ENCODE measurements around the gene TMEM245. TPM values are rescaled to one million over a fixed set of nuclear protein-coding genes. Genes with fewer than 3 reads are reported as not detected.

TMEM245 gene
- polyA plus RNA-seq, 2 of the 4 experiments (the other 2 are of a cell fraction): 44.9 to 88.9 TPM

DNA sequence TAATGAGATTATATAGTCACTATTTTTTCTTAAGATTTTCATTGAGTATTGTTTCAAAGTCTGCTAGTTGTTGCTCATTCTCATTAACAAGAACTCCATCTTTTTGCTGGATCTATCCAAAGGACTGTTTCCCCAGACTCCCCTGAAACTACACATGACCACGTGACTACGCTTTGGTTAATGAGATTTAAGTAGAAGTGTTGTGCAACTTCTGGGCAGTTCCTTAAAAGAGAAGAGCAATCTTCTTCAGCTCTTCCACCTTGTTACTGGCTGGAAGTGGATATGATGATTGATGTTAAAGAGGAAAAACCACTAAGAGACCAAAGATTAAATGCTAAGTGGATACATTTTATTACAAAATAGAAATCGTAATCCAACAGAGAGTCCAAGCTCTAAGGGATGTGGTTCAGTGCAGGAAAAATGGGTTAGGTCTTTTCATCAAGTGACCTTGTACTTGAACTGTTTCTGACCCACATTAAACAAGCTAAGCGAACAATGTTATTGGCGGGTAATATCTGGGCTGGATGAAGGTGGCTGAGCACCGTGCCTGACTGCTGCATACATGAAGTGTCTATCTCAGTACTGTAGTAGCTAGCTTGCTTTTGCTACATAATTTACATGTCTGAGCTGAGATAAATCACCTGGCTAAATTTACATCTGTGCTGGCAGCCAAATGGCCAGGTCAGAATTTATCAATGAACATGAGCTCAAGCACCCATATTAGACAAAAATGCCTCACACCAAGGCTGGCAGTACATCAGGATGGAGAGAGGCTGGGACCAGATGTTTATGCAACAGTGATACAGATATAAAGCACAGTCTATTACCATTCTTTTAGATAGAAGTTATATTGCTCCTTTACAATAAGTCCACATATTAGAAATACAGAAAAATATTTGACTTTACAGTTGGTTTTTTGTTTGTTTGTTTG lies 98.9 kb downstream of the TMEM245 start:
- CTCF ChIA-PET: interaction anchor here (0.8 to 1.6 kb wide), 2 partner anchors 14 to 20 kb away, joined by 3 to 4 read pairs; no protein-coding TSS in a partner anchor
- no peak for FAIRE-seq
- POLR2A ChIA-PET: no interaction called here

DNA sequence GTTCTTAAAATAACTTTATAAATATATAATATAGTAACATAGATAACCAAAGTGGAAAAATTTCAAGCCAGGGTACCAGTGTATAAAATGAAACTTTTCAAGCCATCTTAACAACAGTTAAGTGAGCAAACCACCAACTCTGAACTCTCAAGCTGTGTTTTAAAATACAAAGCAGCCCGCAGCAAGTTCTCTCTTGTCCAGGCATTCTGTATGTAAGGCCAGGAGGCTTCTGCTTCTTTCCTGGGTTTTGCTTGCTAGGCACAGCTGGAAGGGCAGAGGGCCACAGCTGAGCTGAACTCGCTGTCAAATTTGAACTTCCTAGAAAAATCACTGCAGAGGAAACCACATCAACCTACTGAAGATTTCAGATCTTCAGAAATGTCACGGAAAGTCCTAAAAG lies 99.6 kb downstream of the TMEM245 start:
- WGBS (ENCODE audit: missing lambda C conversion rate): 90% methylated on average over 3 of the region's 3 CpGs
- Histone ChIP-seq H3K4me1 (peaks cover 27% of the 10 kb centered on the region), H3K27ac (no peak overlapping the region), H3K4me3 (no peak overlapping the region), H3K9me3 (no peaks in the 10 kb centered on the region), H3K4me2 (no peak overlapping the region)
- DNase-seq (ENCODE audit: low read depth in 1 of 2, low spot score in 1 of 2) (no peak), FAIRE-seq (no peak), ATAC-seq (no peak)
- ChIA-PET POLR2A (no interaction called here), CTCF (interaction anchor here (0.8 kb wide), 1 partner anchor 20 kb away, joined by 3 read pairs; no protein-coding TSS in a partner anchor)
- TF ChIP-seq KDM5A (IDR thresholded peaks at IDR 0.05) (no peak), NPAS2 (CRISPR knock-in tag; IDR thresholded peaks at IDR 0.05; ENCODE audit: borderline replicate concordance) (no peak), SREBF2 (IDR thresholded peaks at IDR 0.05) (no peak), RCOR1 (IDR thresholded peaks at IDR 0.05; ENCODE audit: low read depth, low read length) (no peak), ZC3H11A (IDR thresholded peaks at IDR 0.05) (no peak), CHD2 (IDR thresholded peaks at IDR 0.05; ENCODE audit: low read length, partially characterized antibody) (no peak), CHD4 (IDR thresholded peaks at IDR 0.05; ENCODE audit: borderline replicate concordance) (no peak), CBX8 (IDR thresholded peaks at IDR 0.05) (no peak), TFCP2L1 (CRISPR knock-in tag; IDR thresholded peaks at IDR 0.05) (no peak), MYC (IDR thresholded peaks at IDR 0.05; ENCODE audit: borderline replicate concordance, low read length) (no peak), KDM1A (IDR thresholded peaks at IDR 0.05; ENCODE audit: low read depth) (no peak), HDAC2 (IDR thresholded peaks at IDR 0.05) (no peak)
- TF ChIP-seq, protein P1, sequence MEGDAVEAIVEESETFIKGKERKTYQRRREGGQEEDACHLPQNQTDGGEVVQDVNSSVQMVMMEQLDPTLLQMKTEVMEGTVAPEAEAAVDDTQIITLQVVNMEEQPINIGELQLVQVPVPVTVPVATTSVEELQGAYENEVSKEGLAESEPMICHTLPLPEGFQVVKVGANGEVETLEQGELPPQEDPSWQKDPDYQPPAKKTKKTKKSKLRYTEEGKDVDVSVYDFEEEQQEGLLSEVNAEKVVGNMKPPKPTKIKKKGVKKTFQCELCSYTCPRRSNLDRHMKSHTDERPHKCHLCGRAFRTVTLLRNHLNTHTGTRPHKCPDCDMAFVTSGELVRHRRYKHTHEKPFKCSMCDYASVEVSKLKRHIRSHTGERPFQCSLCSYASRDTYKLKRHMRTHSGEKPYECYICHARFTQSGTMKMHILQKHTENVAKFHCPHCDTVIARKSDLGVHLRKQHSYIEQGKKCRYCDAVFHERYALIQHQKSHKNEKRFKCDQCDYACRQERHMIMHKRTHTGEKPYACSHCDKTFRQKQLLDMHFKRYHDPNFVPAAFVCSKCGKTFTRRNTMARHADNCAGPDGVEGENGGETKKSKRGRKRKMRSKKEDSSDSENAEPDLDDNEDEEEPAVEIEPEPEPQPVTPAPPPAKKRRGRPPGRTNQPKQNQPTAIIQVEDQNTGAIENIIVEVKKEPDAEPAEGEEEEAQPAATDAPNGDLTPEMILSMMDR (IDR thresholded peaks at IDR 0.05): no peak
- TF ChIP-seq, protein P2, sequence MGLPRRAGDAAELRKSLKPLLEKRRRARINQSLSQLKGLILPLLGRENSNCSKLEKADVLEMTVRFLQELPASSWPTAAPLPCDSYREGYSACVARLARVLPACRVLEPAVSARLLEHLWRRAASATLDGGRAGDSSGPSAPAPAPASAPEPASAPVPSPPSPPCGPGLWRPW (IDR thresholded peaks at IDR 0.05): no peak
- TF ChIP-seq, protein P3, sequence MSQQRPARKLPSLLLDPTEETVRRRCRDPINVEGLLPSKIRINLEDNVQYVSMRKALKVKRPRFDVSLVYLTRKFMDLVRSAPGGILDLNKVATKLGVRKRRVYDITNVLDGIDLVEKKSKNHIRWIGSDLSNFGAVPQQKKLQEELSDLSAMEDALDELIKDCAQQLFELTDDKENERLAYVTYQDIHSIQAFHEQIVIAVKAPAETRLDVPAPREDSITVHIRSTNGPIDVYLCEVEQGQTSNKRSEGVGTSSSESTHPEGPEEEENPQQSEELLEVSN (IDR thresholded peaks at IDR 0.05; ENCODE audit: borderline replicate concordance, low read depth): no peak
- TF ChIP-seq, protein P4, sequence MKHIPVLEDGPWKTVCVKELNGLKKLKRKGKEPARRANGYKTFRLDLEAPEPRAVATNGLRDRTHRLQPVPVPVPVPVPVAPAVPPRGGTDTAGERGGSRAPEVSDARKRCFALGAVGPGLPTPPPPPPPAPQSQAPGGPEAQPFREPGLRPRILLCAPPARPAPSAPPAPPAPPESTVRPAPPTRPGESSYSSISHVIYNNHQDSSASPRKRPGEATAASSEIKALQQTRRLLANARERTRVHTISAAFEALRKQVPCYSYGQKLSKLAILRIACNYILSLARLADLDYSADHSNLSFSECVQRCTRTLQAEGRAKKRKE (CRISPR knock-in tag; IDR thresholded peaks at IDR 0.05; ENCODE audit: low read depth): no peak
- TF ChIP-seq, protein P5, sequence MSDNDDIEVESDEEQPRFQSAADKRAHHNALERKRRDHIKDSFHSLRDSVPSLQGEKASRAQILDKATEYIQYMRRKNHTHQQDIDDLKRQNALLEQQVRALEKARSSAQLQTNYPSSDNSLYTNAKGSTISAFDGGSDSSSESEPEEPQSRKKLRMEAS (IDR thresholded peaks at IDR 0.05): no peak

More for the DNA sequence above, 98.9 kb downstream of the TMEM245 start:
- Histone ChIP-seq H3K4me1 (peaks cover 27% of the 10 kb centered on the region), H3K27ac (no peak overlapping the region), H3K4me3 (no peak overlapping the region), H3K4me2 (no peak overlapping the region), H3K9me3 (no peaks in the 10 kb centered on the region)
- TF ChIP-seq, protein P5 (IDR thresholded peaks at IDR 0.05): no peak
- TF ChIP-seq HEYL (CRISPR knock-in tag; IDR thresholded peaks at IDR 0.05): no peak
- TF ChIP-seq, protein P6, sequence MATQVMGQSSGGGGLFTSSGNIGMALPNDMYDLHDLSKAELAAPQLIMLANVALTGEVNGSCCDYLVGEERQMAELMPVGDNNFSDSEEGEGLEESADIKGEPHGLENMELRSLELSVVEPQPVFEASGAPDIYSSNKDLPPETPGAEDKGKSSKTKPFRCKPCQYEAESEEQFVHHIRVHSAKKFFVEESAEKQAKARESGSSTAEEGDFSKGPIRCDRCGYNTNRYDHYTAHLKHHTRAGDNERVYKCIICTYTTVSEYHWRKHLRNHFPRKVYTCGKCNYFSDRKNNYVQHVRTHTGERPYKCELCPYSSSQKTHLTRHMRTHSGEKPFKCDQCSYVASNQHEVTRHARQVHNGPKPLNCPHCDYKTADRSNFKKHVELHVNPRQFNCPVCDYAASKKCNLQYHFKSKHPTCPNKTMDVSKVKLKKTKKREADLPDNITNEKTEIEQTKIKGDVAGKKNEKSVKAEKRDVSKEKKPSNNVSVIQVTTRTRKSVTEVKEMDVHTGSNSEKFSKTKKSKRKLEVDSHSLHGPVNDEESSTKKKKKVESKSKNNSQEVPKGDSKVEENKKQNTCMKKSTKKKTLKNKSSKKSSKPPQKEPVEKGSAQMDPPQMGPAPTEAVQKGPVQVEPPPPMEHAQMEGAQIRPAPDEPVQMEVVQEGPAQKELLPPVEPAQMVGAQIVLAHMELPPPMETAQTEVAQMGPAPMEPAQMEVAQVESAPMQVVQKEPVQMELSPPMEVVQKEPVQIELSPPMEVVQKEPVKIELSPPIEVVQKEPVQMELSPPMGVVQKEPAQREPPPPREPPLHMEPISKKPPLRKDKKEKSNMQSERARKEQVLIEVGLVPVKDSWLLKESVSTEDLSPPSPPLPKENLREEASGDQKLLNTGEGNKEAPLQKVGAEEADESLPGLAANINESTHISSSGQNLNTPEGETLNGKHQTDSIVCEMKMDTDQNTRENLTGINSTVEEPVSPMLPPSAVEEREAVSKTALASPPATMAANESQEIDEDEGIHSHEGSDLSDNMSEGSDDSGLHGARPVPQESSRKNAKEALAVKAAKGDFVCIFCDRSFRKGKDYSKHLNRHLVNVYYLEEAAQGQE (IDR thresholded peaks at IDR 0.05): no peak
- no peak for TF ChIP-seq POLR2AphosphoS2 (conservative IDR thresholded peaks at IDR 0.05; ENCODE audit: low read length)
- TF ChIP-seq POLR2A (IDR thresholded peaks at IDR 0.05; ENCODE audit: low read length): no peak
- TF ChIP-seq FOSB (CRISPR knock-in tag; IDR thresholded peaks at IDR 0.05): no peak
- TF ChIP-seq, protein P7, sequence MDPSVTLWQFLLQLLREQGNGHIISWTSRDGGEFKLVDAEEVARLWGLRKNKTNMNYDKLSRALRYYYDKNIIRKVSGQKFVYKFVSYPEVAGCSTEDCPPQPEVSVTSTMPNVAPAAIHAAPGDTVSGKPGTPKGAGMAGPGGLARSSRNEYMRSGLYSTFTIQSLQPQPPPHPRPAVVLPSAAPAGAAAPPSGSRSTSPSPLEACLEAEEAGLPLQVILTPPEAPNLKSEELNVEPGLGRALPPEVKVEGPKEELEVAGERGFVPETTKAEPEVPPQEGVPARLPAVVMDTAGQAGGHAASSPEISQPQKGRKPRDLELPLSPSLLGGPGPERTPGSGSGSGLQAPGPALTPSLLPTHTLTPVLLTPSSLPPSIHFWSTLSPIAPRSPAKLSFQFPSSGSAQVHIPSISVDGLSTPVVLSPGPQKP (IDR thresholded peaks at IDR 0.05; ENCODE audit: low read depth, low read length): no peak
- no peak for TF ChIP-seq NR3C1 (IDR thresholded peaks at IDR 0.05)
- TF ChIP-seq CHD2 (IDR thresholded peaks at IDR 0.05; ENCODE audit: low read length, partially characterized antibody): no peak
- no peak for TF ChIP-seq TP53 (CRISPR knock-in tag; IDR thresholded peaks at IDR 0.05)
- no peak for TF ChIP-seq HOXB13 (CRISPR knock-in tag; IDR thresholded peaks at IDR 0.05; ENCODE audit: low read depth)
- TF ChIP-seq CBX2 (IDR thresholded peaks at IDR 0.05; ENCODE audit: borderline replicate concordance, low read depth): no peak
- TF ChIP-seq RCOR1 (IDR thresholded peaks at IDR 0.05; ENCODE audit: low read depth, low read length): no peak
- 93% methylated on average over 6 of the region's 6 CpGs for WGBS (ENCODE audit: missing lambda C conversion rate)
- no peak for DNase-seq (ENCODE audit: low read depth in 1 of 2, low spot score in 1 of 2)
- no peak for ATAC-seq
